ENCODE measurements around the gene FOXO6.
A peak's percentile ranks its signal among the peaks of the same experiment; 100 is the strongest.

FOXO6 gene

GRCh38 chr1:41360786-41361494 lies at the start of gene FOXO6:
FOXO6 (plus strand) TSS chr1:41361434.
- TF ChIP-seq, protein P1, sequence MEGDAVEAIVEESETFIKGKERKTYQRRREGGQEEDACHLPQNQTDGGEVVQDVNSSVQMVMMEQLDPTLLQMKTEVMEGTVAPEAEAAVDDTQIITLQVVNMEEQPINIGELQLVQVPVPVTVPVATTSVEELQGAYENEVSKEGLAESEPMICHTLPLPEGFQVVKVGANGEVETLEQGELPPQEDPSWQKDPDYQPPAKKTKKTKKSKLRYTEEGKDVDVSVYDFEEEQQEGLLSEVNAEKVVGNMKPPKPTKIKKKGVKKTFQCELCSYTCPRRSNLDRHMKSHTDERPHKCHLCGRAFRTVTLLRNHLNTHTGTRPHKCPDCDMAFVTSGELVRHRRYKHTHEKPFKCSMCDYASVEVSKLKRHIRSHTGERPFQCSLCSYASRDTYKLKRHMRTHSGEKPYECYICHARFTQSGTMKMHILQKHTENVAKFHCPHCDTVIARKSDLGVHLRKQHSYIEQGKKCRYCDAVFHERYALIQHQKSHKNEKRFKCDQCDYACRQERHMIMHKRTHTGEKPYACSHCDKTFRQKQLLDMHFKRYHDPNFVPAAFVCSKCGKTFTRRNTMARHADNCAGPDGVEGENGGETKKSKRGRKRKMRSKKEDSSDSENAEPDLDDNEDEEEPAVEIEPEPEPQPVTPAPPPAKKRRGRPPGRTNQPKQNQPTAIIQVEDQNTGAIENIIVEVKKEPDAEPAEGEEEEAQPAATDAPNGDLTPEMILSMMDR (IDR thresholded peaks at IDR 0.05; ENCODE audit: borderline replicate concordance, control extremely low read depth, extremely low read depth, insufficient read depth, missing control alignments), result peak; percentile 22
- DNase-seq (ENCODE audit: low spot score), result peak; percentile 99
- in situ Hi-C loops (cut with MboI; ENCODE audit: low sequenced_read_pairs, unreplicated experiment), result no loop called here

DNA sequence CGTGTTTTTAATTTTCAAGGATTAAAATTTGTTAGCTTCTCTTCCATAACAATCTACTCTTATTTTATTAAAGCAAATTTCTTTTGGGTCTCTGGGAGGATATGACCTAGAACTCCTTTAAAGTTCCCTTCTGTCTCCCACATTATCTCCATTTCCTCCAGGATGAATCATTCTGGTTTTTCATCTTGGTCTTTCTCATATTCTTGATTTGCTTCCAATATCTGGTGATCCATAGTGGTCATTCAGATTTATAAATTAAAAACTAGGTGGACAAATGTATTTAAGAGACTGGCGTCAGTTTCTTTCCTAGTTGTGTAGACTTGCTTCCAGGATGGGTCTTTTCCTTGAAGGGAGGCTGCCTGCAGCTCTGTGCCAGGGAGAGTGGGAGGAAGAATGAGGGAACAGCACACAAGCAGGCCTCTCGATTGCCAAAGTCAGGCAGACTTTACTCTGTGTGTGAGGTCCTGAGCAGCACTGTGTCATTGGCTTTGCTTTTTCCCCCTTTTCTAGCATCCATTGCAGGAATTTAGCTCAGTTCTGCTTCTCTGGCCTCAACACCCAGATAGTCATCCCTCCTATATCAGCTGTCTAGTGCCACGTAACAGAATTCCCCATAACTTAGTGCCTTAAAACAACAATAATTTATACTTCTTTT lies 48.1 kb upstream of the FOXO6 start:
- DNase-seq (ENCODE audit: low spot score), result no peak
- TF ChIP-seq, protein P1 (IDR thresholded peaks at IDR 0.05; ENCODE audit: borderline replicate concordance, control extremely low read depth, extremely low read depth, insufficient read depth, missing control alignments), result no peak
- in situ Hi-C loops (cut with MboI; ENCODE audit: low sequenced_read_pairs, unreplicated experiment), result loop anchor here (10.0 kb wide), 1 partner anchor 122 kb away; no protein-coding TSS in a partner anchor

GRCh38 chr1:41313661-41314131 lies 47.5 kb upstream of the FOXO6 start:
- no peak for DNase-seq (ENCODE audit: low spot score)
- in situ Hi-C loops (cut with MboI; ENCODE audit: low sequenced_read_pairs, unreplicated experiment), result loop anchor here (10.0 kb wide), 1 partner anchor 121 kb away; no protein-coding TSS in a partner anchor
- TF ChIP-seq, protein P1 (IDR thresholded peaks at IDR 0.05; ENCODE audit: borderline replicate concordance, control extremely low read depth, extremely low read depth, insufficient read depth, missing control alignments), result peak; percentile 46

GRCh38 chr1:41314376-41315145 lies 46.7 kb upstream of the FOXO6 start:
- in situ Hi-C loops (cut with MboI; ENCODE audit: low sequenced_read_pairs, unreplicated experiment), result loop anchor here (10.0 kb wide), 1 partner anchor 120 kb away; no protein-coding TSS in a partner anchor
- TF ChIP-seq, protein P1 (IDR thresholded peaks at IDR 0.05; ENCODE audit: borderline replicate concordance, control extremely low read depth, extremely low read depth, insufficient read depth, missing control alignments), result no peak
- no peak for DNase-seq (ENCODE audit: low spot score)

GRCh38 chr1:41315146-41315822 lies 46.0 kb upstream of the FOXO6 start:
- no peak for DNase-seq (ENCODE audit: low spot score)
- TF ChIP-seq, protein P1 (IDR thresholded peaks at IDR 0.05; ENCODE audit: borderline replicate concordance, control extremely low read depth, extremely low read depth, insufficient read depth, missing control alignments), result no peak
- in situ Hi-C loops (cut with MboI; ENCODE audit: low sequenced_read_pairs, unreplicated experiment), result loop anchor here (10.0 kb wide), 1 partner anchor 120 kb away; no protein-coding TSS in a partner anchor
